GM19035 (cell line): Measurements from ENCODE around the gene FOXO1.

Experiments used
- ATAC-seq: cut with Tn5 transposase; IDR thresholded peaks from one replicate; pipeline ENCODE4 v1.9.1; 2021; ENCODE audit not compliant: unreplicated experiment

The FOXO1 gene

DNA sequence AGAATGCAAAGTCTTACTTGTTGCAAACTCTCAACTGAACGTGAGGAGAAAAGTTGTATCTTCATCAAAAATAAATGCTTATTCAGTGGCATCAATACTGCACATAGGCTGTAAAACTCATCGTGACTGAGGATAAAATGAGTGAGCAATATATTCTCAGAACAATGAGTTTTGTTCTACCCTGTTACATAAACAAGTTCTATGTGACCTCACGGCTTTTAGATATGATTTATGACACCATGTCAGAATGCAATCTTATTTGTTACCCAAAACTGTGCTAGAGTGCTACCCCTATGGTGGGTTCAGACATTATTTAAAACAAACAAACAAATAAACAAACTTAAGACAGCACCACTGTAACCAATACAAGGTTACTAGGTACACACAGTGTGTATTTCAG is 55.4 kb downstream of the FOXO1 start:
- ATAC-seq, result no peak

- ATAC-seq, result no peak
These were observed 56.3 kb downstream of the FOXO1 start for GRCh38 chr13:40609972-40610726.

- no peak for ATAC-seq
These were observed 58.1 kb downstream of the FOXO1 start for GRCh38 chr13:40608308-40608707.

DNA sequence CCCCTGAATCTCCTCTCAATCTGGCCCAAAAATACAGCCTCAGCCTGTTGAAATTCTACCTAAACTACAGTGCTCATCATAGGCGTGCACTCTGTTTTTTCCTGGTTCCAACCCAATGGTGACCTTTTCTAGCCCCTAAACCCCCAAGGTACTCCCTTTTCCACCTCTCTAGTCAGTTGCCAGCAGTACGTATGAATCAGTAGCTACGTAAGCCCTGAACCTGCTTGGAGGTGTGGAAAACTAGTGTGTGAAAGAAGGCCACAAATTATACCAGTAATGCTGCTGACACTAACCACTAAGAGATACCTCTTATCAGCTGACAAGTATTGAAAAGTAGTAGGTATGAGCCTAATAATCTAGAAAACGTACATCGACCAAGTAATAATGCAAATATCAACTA is 60.9 kb downstream of the FOXO1 start:
- ATAC-seq, result no peak

DNA sequence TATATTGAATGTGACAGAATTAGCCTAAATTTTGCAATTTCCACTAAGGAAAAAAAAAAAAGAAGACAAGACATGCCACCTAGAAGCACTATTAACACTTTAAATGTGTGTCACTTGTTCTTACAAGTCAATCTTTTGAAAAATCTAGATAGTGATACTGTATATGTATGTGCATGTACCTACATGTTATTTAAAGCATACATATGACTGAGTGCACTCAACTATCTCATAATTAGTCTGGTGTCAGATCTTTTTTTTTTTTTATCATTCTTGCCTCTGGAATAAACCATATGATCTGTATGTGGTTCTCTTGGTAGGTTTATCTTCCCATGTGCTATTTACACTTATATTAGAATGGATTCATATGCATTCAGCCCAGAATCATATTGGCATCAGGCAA is 62.3 kb downstream of the FOXO1 start:
- ATAC-seq, result no peak

DNA sequence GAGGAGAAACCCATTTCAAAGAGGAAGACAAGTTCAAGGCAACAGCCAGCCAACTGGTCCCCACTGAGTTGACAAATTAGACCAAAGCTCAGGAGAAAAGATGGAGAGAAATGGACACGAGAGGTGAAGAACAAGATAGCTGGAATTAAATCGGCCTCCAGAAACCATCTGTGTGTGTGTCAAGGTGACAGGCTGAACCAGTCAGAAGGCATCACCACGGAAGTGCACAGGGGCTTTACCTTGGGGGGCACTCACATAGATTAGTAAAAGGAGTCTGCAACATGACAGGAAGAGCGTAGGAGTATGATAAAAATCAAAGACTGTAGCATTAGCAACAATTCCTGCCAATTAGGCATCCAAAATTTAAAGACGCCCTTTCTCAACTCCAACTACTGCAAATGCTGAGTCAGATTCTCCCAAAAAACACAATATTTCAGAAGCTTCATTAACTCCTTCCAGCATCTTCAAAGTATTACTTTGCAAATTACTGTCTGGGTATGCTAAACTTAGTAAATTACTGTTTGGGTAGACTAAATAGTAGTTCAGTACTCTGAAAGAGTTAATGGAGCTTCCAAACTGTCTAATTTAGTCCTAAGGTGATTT is 66.2 kb downstream of the FOXO1 start:
- no peak for ATAC-seq

- ATAC-seq, result no peak
These were observed 66.7 kb downstream of the FOXO1 start for GRCh38 chr13:40599747-40600146.

DNA sequence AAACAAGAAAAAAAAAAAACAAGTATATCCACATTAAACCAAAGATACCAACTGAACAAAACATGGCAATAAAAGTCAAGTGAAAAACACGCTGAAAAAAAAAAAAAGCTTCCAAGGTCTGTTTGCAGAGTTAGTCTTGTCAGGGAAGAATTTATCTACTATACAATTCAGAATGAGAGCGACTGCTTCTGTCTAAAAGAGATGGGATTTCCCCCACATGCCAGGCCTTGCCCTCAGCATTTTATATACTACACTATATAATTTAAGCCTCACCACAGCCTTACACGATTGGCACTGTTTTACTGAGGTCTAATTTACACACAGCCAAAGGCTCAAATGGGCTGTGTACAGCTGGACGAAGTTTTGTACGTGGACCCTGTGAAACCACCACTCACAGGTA is 67.3 kb downstream of the FOXO1 start:
- no peak for ATAC-seq

DNA sequence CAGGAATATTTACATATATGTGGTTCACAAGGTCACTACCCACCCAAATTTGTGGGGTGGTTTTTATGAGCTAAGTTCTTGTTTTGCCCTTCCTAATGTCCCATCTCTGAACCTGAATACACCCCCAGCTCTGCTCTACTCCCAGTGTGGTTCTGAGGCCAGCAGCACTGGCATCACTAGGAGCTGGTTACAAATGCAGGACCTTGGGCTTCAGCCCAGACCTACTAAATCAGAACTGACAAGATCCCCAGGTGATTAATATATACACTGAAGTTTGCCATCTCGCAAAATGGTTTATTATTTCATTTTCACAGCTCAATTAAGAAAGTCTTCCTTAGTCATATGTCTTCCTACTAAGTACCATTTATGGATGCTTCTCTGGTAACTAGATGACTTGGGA is 67.9 kb downstream of the FOXO1 start:
- no peak for ATAC-seq

DNA sequence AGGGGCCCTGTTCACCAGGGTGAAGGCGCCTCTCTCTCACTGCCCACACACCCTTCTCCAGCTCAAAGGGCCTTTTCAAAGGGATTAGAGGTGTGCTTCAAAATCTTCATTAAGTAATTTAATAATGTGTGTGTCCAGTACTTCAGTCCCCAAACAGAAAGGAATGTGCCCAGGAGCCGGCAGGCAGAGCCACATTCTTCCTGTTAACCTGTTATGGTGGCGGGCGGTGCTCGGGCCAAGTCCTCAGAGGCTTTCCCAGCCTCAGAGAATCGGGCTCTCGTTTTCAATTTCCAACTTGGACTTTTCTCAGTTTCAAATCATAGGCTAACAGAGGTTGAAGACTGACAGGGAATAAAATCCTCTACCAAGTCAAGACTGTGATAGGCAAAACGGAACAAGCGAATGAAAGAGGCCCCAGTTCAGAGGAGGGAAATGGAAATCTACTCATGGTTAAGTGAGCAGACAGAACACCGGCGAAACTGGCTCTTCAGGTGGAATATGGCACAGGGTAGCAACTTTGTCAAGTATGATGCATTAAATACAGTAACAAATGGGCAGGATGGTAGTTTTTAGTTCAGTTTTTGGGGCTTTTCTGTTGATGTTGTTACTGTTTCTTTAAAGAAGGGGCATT is 68.6 kb downstream of the FOXO1 start:
- no peak for ATAC-seq

DNA sequence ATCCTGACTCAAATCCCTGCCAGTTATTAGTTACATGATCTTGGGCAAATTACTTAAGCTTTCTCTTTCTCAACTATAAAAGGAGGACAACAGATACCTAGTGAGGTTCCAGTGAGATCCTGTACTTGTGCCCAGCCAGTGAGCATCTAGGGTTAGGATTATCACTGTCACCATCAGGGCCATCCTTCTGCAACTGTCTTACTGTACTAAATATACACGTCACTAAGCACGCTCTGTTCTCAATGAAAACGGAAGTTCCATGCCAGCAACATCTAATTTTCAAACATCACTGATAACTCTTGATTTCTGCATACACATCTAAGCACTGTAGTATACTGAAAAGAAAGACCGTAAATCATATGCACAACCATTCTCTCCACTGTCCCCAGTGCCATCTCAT is 70.0 kb downstream of the FOXO1 start:
- ATAC-seq, result no peak

GRCh38 chr13:40595693-40596092 is 70.7 kb downstream of the FOXO1 start:
- ATAC-seq, result no peak

DNA sequence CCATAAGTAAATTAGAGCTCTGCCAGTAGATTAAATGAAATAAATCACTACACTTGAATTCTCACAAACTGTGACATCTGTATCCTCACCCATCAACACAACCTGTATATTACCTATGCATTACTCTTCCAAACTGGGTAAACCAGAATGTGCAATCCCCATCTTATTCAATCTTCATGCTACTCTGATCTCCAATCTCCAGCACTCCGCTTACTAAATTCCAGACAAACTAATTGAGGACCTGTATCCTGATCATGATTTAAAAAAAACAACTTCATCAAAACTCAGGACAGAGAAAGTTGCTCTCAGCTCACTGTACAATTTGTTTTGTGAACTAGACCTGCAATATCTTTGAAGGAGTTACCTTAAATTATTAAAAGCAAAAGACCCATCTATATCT is 74.4 kb downstream of the FOXO1 start:
- no peak for ATAC-seq

DNA sequence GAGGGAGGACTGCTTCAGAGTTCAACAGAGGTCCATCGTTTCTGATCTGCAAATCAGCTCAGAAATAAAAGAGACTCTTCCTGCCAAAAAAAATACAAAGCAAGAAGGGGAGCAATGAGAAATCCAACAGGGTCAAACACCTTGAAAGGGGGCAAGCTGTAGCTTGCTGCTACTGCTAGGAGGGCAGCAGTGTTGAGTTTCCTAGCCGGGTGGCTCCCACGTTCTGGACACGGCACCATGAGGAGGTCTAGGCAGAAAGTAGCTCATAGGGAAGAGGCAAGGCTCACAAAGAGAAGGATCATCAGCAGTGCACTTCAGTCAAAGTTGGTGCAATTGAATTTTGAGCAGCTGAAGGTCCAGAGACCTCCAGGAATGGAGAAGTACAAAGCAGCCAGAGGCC is 75.3 kb downstream of the FOXO1 start:
- ATAC-seq, result no peak

- no peak for ATAC-seq
These were observed 76.2 kb downstream of the FOXO1 start for GRCh38 chr13:40590112-40590862.

DNA sequence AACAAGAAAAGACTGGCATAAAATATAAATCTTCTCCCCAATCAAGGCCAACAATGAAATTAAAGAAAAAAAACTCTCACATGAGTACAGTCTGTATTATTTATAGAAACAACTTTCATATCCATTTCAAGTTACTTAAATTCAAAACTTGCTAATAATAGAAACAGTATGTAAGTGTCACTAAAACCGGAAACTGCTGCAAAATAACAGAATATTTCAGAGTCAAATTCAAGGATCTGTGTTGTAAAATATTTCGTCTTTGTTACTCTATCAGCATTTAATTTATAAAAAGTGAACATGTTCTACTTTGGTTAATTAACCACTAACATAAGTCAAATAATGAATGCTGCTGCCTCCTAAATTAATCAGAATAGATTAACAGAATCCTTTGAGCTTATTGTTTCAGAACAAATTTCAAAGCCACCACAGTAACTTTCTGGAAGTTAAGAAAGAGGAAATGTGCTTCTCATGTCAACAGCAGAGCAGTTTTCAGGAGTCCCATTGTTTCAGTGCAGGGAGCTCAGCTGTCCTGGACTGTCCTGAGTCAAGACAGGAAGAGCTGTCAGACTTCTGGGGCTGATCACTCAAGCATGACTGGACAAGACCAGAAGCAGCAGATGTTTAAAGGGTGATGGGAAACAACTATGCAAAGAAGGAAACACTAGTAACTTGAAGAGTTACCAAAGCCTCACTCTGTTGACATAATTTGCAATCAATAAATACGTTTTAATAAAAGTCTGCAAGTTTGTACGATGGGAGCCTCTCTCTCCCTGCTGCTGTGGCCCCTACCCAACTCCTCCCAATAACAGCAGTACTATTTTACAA is 76.9 kb downstream of the FOXO1 start:
- peak; percentile 89 for ATAC-seq

GRCh38 chr13:40588101-40588500 is 78.3 kb downstream of the FOXO1 start:
- ATAC-seq, result no peak

- no peak for ATAC-seq
These were observed 79.4 kb downstream of the FOXO1 start for GRCh38 chr13:40586886-40587565.

DNA sequence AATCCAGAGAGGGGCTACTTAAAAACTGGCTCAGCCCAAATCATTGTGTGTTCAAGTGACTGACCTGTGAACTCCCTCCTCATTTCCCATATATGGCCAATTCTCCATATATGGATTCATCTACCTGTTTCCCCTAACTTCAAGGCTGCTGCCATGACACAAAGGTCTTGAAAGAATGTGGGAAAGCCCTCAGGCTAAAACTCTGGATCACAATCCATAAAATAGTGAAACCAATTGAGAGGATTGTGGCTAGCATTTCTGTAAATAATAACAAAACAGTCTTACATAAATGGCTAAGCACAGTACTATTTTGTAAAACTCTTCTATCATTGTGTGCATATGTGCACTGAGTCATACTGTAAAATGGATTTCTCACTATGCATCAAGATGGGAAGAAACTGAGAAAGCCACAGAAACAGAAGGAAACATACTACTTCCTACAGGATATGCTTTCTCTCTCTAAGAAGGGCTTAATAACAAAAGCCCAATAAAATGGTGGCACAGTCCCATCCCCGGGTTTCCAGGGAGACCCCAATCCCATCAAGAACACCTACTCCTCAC is 80.5 kb downstream of the FOXO1 start:
- ATAC-seq, result no peak

- no peak for ATAC-seq
These were observed 82.7 kb downstream of the FOXO1 start for GRCh38 chr13:40583738-40584137.
